Upper lobe of left lung (tissue), 4 donors: ENCODE data around the gene TMEM114.

ENCODE experiments used
- POLR2A ChIP-seq, 4 donors: fragments of 450-650 bp; IDR thresholded peaks; one replicate each; pipeline ENCODE4 v1.5.1; 2016 to 2017; ENCODE audit warnings: antibody characterized with exemption in 4 of 4, mild to moderate bottlenecking in 2 of 4
- TF ChIP-seq, protein P1 (sequence below), 6 experiments: fragments of 450-650 bp in 4 of 6; fragments of 200-600 bp in 2 of 6; sonication (generic) in 2 of 6; IDR thresholded peaks; one replicate each; pipeline ENCODE4 v1.5.1; 2016 to 2019; ENCODE audit warnings: antibody characterized with exemption in 6 of 6

DNA sequence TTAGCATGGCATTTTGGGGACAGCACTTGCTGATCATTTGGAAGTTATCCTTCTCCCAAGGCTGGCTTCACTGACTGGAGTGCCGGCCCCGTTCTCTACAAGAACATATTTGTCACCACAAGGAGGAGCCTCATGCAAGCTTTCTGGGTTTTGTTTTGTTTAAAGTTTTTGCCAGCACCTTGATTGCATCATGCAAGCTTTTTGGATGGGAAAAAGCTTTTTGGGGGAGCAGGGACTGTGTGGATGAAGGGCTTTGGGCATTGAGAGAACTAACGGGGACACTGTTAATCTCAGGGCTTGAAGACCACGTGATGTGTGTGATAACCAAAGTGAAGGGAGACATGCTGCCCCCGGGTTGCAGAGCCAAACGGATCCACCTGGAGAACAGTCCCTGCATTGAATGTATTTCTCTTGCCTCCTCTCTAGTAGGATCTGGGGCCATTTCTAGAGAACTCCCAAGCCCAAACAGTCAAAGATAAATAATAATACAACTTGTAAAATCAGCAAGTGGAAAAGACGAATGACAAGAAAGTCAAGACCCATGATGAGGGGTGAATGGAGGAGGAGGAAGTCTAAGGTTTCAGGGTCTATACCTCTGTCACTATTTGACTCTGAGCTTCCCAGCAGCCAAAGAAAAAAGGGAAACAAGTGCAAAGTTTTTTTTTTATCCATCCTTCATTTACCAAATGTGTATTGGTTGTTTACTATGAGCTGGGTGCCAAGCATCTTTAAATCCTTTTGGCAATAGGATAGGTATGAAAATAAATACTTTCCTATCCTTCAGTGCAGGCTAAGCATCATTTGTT is 17.2 kb downstream of the TMEM114 start:
- TF ChIP-seq, protein P1, sequence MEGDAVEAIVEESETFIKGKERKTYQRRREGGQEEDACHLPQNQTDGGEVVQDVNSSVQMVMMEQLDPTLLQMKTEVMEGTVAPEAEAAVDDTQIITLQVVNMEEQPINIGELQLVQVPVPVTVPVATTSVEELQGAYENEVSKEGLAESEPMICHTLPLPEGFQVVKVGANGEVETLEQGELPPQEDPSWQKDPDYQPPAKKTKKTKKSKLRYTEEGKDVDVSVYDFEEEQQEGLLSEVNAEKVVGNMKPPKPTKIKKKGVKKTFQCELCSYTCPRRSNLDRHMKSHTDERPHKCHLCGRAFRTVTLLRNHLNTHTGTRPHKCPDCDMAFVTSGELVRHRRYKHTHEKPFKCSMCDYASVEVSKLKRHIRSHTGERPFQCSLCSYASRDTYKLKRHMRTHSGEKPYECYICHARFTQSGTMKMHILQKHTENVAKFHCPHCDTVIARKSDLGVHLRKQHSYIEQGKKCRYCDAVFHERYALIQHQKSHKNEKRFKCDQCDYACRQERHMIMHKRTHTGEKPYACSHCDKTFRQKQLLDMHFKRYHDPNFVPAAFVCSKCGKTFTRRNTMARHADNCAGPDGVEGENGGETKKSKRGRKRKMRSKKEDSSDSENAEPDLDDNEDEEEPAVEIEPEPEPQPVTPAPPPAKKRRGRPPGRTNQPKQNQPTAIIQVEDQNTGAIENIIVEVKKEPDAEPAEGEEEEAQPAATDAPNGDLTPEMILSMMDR (IDR thresholded peaks at IDR 0.05), result peak in 2 of 6 experiments; percentile 30 to 34
- no peak for TF ChIP-seq POLR2A (IDR thresholded peaks at IDR 0.05)
